Embryonic facial prominence (tissue), 1 donor: Measurements from ENCODE around the gene SLC17A9.

Source experiments
- DNase-seq: peaks from one replicate; pipeline ENCODE4 v3.0.0-alpha.2; 2016; ENCODE audit errors: extremely low spot score

Gene SLC17A9

GRCh38 chr20:63003546-63003945 lies 51.0 kb downstream of the SLC17A9 start:
- no peak for DNase-seq

GRCh38 chr20:63004607-63005364 lies 52.3 kb downstream of the SLC17A9 start:
- DNase-seq = no peak

- no peak for DNase-seq
Observed at GRCh38 chr20:63005365-63005861, 52.9 kb downstream of the SLC17A9 start.

GRCh38 chr20:63005862-63006539 lies 53.5 kb downstream of the SLC17A9 start:
- no peak for DNase-seq

GRCh38 chr20:63006540-63007359 lies 54.2 kb downstream of the SLC17A9 start, which contains the start of gene BHLHE23:
TSS of gene BHLHE23 (minus strand) at chr20:63006964. CDS start at chr20:63006774, 190 bp downstream.
- DNase-seq = no peak

DNA sequence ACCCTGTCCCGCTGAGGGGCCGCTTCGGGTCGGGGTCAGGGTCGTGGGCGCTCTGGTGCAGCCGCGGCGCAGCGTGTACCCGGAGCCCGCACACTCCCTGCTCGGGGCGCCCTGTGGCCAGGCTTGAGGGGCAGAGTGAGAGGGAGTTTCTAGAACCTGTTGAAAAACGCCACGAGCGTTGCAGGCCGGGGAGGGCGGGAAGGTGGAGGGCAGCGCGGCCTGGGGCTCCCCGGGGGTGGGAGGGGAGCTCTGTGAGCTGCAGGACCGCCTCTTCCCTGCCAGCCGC lies 54.8 kb downstream of the SLC17A9 start:
- no peak for DNase-seq

DNA sequence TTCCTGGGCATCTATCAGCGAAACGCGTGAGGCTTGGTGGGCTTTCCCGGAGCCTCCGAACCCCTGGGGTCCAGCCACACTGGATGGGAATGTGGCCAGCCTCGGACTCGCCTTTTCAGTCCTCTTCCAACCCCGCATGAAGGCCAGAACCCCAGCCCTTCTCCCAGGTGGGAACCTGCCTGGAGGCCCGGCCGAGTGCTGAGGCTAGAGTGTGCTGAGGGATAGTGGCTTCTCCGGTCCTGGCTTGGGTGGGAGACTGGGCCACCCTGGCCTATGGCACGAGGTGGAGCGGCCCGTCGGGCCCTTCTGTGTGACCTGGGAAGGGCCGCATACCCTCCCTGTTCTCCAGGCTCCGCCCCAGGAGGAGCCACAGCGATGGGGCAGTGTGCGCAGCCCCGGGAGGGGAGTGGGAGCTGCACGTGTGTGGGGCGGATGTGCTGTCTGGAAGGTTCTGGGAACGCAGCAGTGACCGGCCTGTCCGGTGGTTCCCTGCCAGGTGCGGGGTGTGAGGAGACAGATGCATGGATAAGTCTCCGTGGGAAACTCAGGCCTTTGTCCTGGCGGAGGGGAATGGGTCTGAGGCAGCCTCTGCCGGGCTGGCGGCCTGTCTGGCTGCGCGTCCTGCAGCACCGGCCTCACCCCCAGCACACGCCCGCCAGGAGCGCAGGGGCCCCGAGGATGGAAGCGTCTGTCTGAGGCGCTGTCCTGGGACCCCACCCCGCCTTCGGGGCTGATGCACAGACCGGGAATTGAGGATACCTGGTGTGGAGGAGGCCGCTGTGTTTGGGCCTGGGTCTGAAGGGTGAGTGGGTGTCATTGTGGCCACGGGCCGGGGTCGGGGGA lies 55.4 kb downstream of the SLC17A9 start:
- no peak for DNase-seq

DNA sequence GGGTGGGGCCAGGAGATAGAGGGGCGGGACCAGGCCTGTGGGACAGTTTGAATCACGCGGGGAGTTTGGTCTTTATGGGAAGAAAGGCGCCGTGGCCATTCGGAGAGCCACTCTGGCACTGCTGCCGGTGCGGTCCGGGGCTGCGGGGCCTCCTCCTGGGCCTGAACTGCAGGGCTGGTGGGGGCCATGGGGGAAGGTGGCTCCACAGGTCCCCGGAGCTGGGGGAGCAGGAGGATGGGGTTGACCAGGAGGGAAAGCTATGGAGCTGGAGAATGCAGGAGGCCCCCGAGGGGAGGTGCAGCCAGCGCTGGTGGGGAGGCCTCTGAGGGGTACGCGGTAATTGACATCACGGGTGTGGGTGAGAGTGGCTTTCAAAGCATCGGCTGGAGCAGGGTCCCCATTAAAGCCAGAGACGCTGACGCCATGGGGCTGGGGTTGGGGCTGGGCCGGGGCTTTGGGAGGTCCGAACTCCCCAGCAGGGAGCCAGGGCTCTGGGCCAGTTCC lies 56.1 kb downstream of the SLC17A9 start:
- no peak for DNase-seq

DNA sequence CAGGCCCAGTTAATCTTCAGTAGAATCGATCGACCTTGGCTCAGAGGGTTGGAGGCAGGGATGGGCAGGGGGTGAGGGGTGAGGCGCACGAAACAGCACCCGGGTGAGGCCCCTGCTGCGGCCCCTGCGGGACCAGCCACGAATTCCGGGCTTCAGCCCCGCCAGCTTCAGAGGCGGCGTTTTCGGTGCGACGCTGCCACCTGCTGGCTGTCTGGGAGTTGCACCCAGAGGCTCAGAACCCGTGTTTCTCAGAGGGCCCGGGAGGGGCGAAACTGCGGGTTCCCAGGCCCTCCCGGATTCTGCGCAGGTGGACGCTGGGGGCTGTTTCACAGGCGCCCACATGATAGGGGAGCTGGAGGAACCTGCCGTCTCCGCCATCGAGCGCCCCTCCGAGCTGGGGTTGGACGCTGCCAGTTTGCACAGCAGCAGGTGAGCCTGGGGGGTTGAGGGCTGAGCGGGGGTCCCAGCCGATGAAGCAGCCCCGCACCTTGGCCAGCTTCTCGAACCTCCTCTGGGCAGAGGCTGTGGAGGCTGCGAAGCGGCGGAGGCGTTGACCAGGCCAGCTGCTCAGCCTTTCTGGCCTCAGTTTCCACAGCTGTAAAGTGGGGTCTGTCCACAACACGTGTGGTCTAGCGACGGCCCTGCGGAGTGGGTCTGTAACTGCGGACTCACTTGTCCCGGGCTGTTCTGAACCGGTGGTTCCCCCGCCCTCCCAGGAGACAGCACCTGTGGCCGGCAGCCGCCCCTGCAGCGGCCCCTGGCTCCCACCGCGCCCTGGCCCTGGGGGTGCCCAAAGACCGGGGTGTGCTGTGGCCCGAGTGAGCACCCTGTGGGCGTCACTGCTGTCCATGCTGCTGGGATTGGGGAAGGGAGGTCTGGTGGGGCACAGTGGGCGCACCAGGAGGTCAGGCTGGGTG lies 56.8 kb downstream of the SLC17A9 start:
- DNase-seq = no peak

- no peak for DNase-seq
Observed at GRCh38 chr20:63009988-63010769, 57.7 kb downstream of the SLC17A9 start.

GRCh38 chr20:63011798-63012197 lies 59.3 kb downstream of the SLC17A9 start:
- DNase-seq = no peak

GRCh38 chr20:63013207-63013606 lies 60.7 kb downstream of the SLC17A9 start:
- no peak for DNase-seq

DNA sequence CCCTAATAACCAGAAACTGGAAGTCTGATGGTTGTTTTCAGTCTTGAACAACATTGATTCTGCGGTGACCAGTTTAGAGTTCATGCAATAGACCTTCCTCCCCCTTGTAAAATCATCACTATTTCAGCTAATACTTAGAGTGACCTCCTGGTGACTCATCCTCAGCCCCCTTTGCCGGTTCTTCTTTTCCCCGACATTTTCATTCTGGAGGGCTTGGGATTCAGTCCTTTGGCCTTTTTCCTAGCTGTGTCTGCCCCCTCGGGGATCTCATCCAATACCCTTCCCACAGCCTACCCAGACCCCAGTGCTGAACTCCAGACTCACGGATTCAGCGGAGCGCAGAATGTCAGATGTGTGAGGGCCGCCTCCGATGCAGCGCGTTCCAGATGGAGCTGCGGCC lies 61.8 kb downstream of the SLC17A9 start:
- no peak for DNase-seq

GRCh38 chr20:63014710-63015109 lies 62.2 kb downstream of the SLC17A9 start:
- no peak for DNase-seq

- DNase-seq = no peak
Observed at GRCh38 chr20:63015147-63015661, 62.7 kb downstream of the SLC17A9 start.

DNA sequence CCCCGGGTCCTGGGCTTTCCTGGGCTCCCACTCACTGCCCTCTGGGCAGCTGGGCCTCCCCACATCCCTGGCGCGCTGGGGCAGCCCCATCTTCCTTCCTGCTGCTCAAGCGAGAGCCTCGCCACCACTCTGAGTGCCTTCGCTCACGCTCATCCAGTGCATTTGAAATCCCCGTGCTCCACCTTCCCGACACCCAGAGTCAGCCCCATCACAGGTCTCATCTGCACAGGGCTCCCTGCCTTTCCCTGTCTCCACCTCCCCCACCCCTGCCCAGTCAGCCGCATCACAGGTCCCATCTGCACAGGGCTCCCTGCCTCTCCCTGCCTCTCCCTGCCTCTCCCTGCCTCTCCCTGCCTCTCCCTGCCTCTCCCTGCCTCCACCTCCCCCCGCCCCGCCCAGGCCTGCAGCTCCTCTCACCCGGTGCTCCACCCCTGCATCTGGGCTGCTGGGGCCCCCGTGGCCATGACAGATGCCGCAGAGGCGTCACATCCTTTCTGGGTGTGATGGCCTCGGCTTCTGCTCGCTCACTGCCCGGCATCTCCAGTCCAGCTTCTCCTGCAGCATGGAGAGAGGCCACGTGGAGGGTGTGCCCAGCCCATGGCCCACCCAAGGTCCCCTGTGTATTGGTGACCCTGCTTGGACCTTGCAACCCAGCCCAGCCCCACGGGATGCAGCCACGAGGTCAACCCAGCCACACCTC lies 63.3 kb downstream of the SLC17A9 start:
- DNase-seq = no peak

DNA sequence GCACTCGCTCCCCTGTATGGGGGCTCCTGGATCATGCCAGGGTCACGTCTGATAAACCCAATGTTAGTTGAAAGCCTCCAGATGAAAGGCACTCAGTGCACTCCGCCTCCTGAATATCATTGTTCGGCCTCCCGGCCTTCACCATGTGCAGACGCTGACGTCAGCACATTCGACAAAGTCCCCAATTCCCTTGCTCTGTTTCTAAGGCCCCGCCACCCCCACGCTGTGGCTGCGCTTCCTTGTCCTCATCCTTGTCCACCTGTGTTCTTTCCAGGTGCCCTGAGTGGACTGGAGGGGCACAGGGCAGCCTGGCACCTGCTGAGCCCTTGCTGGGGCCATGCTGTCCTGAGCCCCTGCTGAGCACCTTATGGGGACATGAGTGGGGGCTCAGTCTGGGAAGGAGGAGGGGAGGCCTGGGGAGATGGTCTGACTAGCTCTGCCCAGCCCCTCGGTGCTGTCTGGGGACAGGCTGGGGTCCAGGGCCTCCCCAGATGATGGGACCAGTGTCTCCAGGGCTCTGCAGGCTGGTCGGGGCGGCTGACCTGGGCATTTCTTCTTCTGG lies 64.1 kb downstream of the SLC17A9 start:
- DNase-seq = no peak
